MM.1S (cell line): Measurements from ENCODE around the gene C3orf49.

Experiments used
- DNase-seq: peaks from one replicate; pipeline ENCODE4 v3.0.0-alpha.2; 2015
- H2AFZ ChIP-seq: fragments of 300-600 bp; sonication (generic); 2 replicates; pipeline ENCODE4 v1.6.0; 2016; ENCODE audit warnings: antibody characterized with exemption, low read length
- H3F3A ChIP-seq: fragments of 300-600 bp; sonication (generic); 2 replicates; pipeline ENCODE4 v1.6.1; 2016; ENCODE audit warnings: mild to moderate bottlenecking, antibody characterized with exemption, low read length, moderate library complexity, mixed read lengths; ENCODE audit not compliant: insufficient read depth
- H3K27ac ChIP-seq: fragments of 300-600 bp; sonication (generic); 2 replicates; pipeline ENCODE4 v1.5.1; 2016; ENCODE audit warnings: mild to moderate bottlenecking, low read length
- H3K27me3 ChIP-seq: fragments of 300-600 bp; sonication (generic); replicated peaks from 2 replicates; pipeline ENCODE4 v1.6.0; 2016; ENCODE audit warnings: low read length; ENCODE audit not compliant: insufficient read depth
- H3K36me3 ChIP-seq: fragments of 300-600 bp; sonication (generic); replicated peaks from 2 replicates; pipeline ENCODE4 v1.6.1; 2016; ENCODE audit warnings: mild to moderate bottlenecking, low read length, mixed read lengths; ENCODE audit not compliant: insufficient read depth
- H3K4me1 ChIP-seq: fragments of 300-600 bp; sonication (generic); 2 replicates; pipeline ENCODE4 v1.6.1; 2016; ENCODE audit warnings: low read length, mixed read lengths
- H3K4me2 ChIP-seq: fragments of 300-600 bp; sonication (generic); 2 replicates; pipeline ENCODE4 v1.6.0; 2016; ENCODE audit warnings: low read depth, low read length
- H3K4me3 ChIP-seq: fragments of 300-600 bp; sonication (generic); 2 replicates; pipeline ENCODE4 v1.5.1; 2016; ENCODE audit warnings: low read length, mixed read lengths
- H3K79me2 ChIP-seq: fragments of 300-600 bp; sonication (generic); 2 replicates; pipeline ENCODE4 v1.6.1; 2016; ENCODE audit warnings: mixed run types, low read length, mixed read lengths
- H3K9ac ChIP-seq: fragments of 300-600 bp; sonication (generic); 2 replicates; pipeline ENCODE4 v1.6.1; 2016; ENCODE audit warnings: low read length, mixed read lengths
- H3K9me2 ChIP-seq: fragments of 300-600 bp; sonication (generic); replicated peaks from 2 replicates; pipeline ENCODE4 v1.6.1; 2016; ENCODE audit warnings: mild to moderate bottlenecking, low read length, mixed read lengths; ENCODE audit not compliant: insufficient read depth
- H3K9me3 ChIP-seq: fragments of 300-600 bp; sonication (generic); replicated peaks from 2 replicates; pipeline ENCODE4 v1.6.1; 2016; ENCODE audit warnings: mild to moderate bottlenecking, low read length, mixed read lengths; ENCODE audit not compliant: insufficient read depth
- H4K20me1 ChIP-seq: fragments of 300-600 bp; sonication (generic); 2 replicates; pipeline ENCODE4 v1.6.1; 2016; ENCODE audit warnings: mild to moderate bottlenecking, low read length, moderate library complexity, mixed read lengths; ENCODE audit not compliant: insufficient read depth
- EZH2 ChIP-seq: fragments of 300-600 bp; sonication (generic); optimal IDR thresholded peaks from 2 replicates; pipeline ENCODE3; 2017; ENCODE audit warnings: low read depth, mild to moderate bottlenecking, antibody characterized with exemption, low read length, mixed read lengths
- EZH2phosphoT487 ChIP-seq: fragments of 300-600 bp; sonication (generic); IDR thresholded peaks from 2 replicates; pipeline ENCODE4 v1.6.1; 2018; ENCODE audit warnings: antibody characterized with exemption, low read length
- TF ChIP-seq, protein P1 (sequence below): fragments of 300-600 bp; sonication (generic); IDR thresholded peaks from 2 replicates; pipeline ENCODE4 v1.5.1; 2016; ENCODE audit warnings: antibody characterized with exemption, low read length, mixed read lengths

The C3orf49 gene

DNA sequence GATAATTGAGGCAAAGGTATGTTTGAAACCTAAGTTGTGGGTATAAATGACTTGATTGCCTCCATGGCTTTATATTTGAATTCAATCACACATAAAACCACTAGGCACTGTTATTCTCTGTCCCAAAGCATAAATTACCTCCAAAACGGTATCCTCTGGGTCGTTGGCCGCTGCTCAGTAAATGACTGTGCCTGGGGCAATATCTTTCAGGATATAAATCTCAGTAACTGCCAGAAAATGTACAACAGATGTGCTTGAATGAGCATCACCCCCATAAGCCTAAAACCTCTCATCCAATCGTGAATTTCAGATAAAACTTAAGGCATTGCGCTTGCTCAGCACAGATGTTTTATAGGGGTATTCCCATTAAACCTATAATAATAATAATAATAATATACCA lies 19.0 kb upstream of the C3orf49 start:
- TF ChIP-seq EZH2phosphoT487 (no peak), EZH2 (no peak)
- no peak overlapping the region for H3K9ac ChIP-seq
- H3K27ac ChIP-seq: no peak overlapping the region
- no peak overlapping the region for H3K4me3 ChIP-seq
- no peaks in the 10 kb centered on the region for H3K4me1 ChIP-seq
- no peak for DNase-seq
- no peaks in the 10 kb centered on the region for H4K20me1 ChIP-seq
- H3F3A ChIP-seq: no peaks in the 10 kb centered on the region
- no peaks in the 10 kb centered on the region for H3K36me3 ChIP-seq
- no peaks in the 10 kb centered on the region for H3K9me3 ChIP-seq
- H3K27me3 ChIP-seq: no peaks in the 10 kb centered on the region
- H3K4me2 ChIP-seq: no peak overlapping the region
- no peaks in the 10 kb centered on the region for H3K79me2 ChIP-seq
- no peaks in the 10 kb centered on the region for H3K9me2 ChIP-seq
- no peak overlapping the region for H2AFZ ChIP-seq

DNA sequence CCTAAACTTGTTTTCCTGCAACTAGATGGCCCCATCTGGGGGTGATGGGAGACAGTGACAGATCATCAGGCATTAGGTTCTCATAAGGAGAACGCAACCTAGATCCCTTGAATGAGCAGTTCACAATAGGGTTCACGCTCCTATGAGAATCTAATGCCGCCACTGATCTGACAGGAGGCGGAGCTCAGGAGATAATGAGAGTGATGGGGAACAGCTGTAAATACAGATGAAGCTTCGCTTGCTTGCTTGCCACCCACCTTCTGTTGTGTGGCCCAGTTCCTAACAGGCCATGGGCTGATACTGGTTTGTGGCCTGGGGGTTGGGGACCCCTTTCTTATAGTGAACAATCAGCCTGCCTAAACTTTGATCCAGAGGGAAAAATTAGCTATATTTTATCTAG lies 15.2 kb upstream of the C3orf49 start:
- Histone ChIP-seq H3K27ac (no peak overlapping the region), H3K9me3 (no peaks in the 10 kb centered on the region), H3K4me2 (no peak overlapping the region), H3F3A (no peaks in the 10 kb centered on the region), H4K20me1 (no peaks in the 10 kb centered on the region), H3K4me1 (no peaks in the 10 kb centered on the region), H3K9ac (no peak overlapping the region), H3K79me2 (no peaks in the 10 kb centered on the region), H3K27me3 (no peaks in the 10 kb centered on the region), H3K36me3 (no peaks in the 10 kb centered on the region), H3K4me3 (no peak overlapping the region), H2AFZ (no peak overlapping the region), H3K9me2 (no peaks in the 10 kb centered on the region)
- TF ChIP-seq EZH2 (no peak), EZH2phosphoT487 (no peak)
- TF ChIP-seq, protein P1, sequence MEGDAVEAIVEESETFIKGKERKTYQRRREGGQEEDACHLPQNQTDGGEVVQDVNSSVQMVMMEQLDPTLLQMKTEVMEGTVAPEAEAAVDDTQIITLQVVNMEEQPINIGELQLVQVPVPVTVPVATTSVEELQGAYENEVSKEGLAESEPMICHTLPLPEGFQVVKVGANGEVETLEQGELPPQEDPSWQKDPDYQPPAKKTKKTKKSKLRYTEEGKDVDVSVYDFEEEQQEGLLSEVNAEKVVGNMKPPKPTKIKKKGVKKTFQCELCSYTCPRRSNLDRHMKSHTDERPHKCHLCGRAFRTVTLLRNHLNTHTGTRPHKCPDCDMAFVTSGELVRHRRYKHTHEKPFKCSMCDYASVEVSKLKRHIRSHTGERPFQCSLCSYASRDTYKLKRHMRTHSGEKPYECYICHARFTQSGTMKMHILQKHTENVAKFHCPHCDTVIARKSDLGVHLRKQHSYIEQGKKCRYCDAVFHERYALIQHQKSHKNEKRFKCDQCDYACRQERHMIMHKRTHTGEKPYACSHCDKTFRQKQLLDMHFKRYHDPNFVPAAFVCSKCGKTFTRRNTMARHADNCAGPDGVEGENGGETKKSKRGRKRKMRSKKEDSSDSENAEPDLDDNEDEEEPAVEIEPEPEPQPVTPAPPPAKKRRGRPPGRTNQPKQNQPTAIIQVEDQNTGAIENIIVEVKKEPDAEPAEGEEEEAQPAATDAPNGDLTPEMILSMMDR: no peak
- no peak for DNase-seq

DNA sequence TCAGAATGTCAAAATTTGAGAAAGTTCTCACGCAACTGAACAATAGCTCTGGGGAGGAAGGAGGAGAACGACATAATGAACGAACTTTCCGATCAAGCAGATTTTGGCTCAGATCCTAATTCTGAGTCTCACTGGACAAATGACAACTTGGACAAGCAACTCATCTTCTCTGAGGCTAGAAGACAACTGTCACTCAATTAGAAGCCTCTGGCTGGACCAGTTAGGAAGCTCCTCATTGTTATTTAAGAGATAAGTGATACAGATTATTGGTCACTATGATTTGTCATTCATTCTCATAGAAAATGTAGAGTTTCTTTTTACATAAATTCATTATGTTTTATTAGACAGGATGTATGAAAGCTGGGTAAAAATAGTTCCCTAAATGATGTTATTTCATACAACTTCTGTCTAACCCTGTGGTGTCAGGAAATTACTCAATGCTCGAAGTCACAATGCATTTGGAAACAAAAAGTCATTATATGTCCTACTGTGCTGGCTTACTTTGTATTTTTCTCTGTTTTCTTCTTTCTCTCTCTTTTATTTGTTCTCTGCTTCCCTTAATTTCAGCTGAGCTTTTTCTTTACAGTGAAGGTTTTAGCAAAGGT lies 11.0 kb upstream of the C3orf49 start:
- H3K4me1 ChIP-seq: no peaks in the 10 kb centered on the region
- no peaks in the 10 kb centered on the region for H3F3A ChIP-seq
- no peaks in the 10 kb centered on the region for H3K9me3 ChIP-seq
- no peak for DNase-seq
- no peaks in the 10 kb centered on the region for H3K27me3 ChIP-seq
- H3K4me2 ChIP-seq: no peak overlapping the region
- H3K9me2 ChIP-seq: no peaks in the 10 kb centered on the region
- no peaks in the 10 kb centered on the region for H4K20me1 ChIP-seq
- no peak overlapping the region for H3K9ac ChIP-seq
- no peak overlapping the region for H2AFZ ChIP-seq
- TF ChIP-seq, protein P1: no peak
- H3K79me2 ChIP-seq: no peaks in the 10 kb centered on the region
- H3K4me3 ChIP-seq: no peak overlapping the region
- no peak overlapping the region for H3K27ac ChIP-seq
- H3K36me3 ChIP-seq: no peaks in the 10 kb centered on the region

DNA sequence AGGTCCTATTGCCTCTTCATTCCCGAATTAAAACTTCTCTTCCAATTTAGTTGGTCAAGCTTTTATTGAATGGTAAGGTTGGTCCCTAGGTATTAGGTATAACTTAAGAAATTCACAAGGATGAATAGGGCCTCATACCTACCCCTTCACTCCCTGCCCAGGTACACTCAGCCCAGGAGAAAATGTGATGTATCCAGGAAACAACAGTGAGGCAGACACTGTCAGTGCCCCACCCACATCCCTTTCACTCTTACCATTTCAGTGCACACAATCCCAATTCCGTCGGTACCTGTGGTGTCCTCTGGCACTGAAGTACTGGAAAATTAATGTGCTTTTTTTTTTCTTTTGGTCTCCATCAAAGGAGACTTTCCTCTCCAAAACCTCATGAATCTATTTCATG lies 10.5 kb upstream of the C3orf49 start:
- Histone ChIP-seq H3K4me3 (no peak overlapping the region), H3K4me1 (no peaks in the 10 kb centered on the region), H3K79me2 (no peaks in the 10 kb centered on the region), H3K9me2 (no peaks in the 10 kb centered on the region), H3K4me2 (no peak overlapping the region), H3K27ac (no peak overlapping the region), H3K9me3 (no peaks in the 10 kb centered on the region), H4K20me1 (no peaks in the 10 kb centered on the region), H3F3A (no peaks in the 10 kb centered on the region), H2AFZ (no peak overlapping the region), H3K9ac (no peak overlapping the region), H3K36me3 (no peaks in the 10 kb centered on the region), H3K27me3 (no peaks in the 10 kb centered on the region)
- no peak for DNase-seq
- no peak for TF ChIP-seq EZH2phosphoT487
- TF ChIP-seq EZH2: no peak
- TF ChIP-seq, protein P1: no peak
